ENCODE data around the gene CRYBG3.
A peak's percentile ranks its signal among the peaks of the same experiment; 100 is the strongest.

The CRYBG3 gene

GRCh38 chr3:97981886-97982285, 160.1 kb downstream of the CRYBG3 start:
- DNase-seq, result no peak

DNA sequence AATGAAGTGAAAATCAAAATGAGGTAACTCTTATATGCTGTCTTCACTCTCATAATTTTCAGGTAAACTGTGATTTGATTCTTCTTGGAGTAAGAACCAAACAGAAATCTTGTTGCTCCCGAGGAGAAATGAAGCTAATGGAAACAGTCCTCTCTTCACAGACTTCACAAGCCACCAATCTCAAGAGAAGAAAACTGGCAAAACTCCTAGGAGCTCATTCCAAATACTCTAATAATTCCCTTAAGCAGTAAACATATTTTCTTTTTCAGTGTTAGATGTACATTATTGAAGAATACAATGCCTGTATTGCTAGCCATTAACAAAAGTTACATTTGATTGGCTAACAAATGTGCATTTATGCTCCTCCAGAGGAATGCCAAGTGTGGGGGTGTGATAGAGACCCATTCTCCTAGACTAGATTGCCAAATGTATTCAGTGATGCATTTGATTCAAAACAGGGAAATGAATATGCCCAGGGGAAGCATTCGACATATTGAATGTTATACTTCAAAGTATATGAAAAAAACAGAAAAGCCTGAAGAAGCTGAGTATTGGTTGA, 162.2 kb downstream of the CRYBG3 start:
- no peak for DNase-seq

GRCh38 chr3:97987306-97987705, 165.5 kb downstream of the CRYBG3 start:
- no peak for DNase-seq

DNA sequence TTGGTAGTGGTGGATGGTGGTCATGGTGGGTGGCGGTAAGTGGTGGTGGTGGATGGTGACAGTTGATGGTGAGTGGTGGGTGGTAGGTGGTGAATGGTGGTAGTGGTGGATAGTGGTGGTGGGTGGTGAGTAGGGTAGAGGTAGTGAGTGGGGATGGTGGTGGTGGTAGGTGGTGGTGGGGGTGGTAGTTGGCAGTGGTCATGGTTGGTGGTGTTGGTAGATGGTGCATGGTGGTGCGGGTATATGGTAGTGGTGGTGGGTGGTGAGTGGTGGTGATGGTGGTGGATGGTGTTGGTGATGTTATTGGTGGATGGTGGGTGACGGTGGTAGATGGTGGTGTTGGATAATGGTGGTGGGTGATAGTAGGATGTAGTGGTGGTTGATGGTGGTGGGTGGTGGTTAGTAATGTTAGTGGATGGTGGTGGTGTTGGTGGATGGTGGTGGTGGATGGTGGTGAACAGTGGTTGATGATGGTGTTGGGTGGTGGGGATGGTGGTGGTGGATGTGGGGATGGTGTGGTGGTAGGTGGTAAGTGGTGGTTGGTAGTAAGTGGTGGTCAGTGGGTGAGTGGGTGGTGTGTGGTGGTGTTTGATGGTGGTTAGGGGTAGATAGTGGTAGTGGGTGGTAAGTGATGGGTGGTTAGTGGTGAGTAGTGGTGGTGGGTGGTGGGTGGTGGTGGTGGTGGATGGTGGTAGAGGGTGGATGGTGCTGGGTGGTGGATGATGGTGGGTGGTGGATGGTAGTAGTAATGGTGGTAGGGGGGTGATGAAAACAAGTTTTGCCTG, 167.2 kb downstream of the CRYBG3 start:
- DNase-seq, result no peak

GRCh38 chr3:97990624-97991292, 168.9 kb downstream of the CRYBG3 start:
- DNase-seq, result no peak

DNA sequence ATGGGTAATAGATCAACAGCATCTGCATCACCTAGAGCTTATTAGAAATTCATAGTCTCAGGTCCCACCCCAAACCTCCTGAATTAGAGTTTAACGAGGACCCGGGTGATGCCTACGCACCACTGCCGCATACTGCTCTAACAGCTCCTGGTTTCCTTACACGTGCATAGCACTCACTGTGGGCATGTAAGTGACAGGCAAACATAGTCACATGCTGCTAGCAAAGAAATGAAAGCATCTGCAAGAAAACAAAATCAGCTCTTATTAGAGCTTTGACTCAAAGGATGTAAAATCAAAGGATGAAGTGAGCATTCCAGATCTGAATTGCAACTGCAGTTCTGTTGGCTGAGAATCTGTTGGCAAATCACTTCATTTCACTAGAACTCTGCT, 169.5 kb downstream of the CRYBG3 start:
- DNase-seq, result peak in 1 of 2 donors; percentile 29

DNA sequence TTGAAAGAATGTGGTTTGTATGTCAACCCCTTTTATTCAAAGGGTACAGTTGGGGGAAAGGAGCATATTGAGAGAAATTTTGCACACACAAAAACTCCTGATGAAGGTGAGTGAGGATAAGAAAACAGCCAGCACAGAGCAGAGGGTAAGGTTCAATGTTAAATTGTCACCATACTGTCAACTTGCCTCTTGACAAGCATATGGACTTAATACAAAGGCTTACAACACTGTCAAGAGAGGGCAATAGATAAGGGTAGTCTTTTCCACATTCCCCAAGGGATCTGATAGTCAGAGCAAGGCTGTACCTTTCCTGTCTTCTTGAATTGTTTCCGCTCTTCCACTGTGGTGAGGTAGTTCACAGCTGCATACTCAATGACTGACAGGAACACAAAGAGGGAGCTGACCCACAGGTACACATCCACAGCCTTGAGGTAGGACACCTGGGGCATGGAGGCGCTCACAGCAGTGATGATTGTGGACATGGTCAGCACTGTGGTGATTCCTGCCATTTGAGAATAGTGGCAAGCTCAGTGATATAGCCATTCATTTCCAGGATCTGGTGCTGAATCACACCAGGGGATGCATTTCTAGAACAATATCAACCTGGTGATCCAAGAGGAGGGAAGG, 170.8 kb downstream of the CRYBG3 start:
- no peak for DNase-seq

GRCh38 chr3:97993526-97993925, 171.7 kb downstream of the CRYBG3 start:
- no peak for DNase-seq

GRCh38 chr3:97994328-97994945, 172.6 kb downstream of the CRYBG3 start:
- no peak for DNase-seq
